Adrenal gland (tissue), 5 donors: ENCODE data around the gene OR2T3.
"Not testable (repeated sequence)": the region's sequence is repeated elsewhere in the genome, so short reads cannot be mapped to it uniquely, and the experiment has no call there.

Source experiments
- POLR2A ChIP-seq, 2 donors: fragments of 450-650 bp; IDR thresholded peaks; one replicate each; pipeline ENCODE4 v1.6.1; 2017; ENCODE audit warnings: antibody characterized with exemption in 2 of 2, mild to moderate bottlenecking in 2 of 2, moderate library complexity in 1 of 2
- TF ChIP-seq, protein P1 (sequence below), 6 experiments: fragments of 450-650 bp in 4 of 6; fragments of 200-600 bp in 2 of 6; sonication (generic) in 1 of 6; IDR thresholded peaks; 1 replicate in 5 of 6; 2 replicates in 1 of 6; pipeline versions ENCODE4 v1.5.1 to v1.8.0; 2016 to 2021; ENCODE audit warnings: antibody characterized with exemption in 6 of 6, mild to moderate bottlenecking in 2 of 6, moderate library complexity in 1 of 6
- donor health status: DM: no; HTN: no; CAD: no.

DNA sequence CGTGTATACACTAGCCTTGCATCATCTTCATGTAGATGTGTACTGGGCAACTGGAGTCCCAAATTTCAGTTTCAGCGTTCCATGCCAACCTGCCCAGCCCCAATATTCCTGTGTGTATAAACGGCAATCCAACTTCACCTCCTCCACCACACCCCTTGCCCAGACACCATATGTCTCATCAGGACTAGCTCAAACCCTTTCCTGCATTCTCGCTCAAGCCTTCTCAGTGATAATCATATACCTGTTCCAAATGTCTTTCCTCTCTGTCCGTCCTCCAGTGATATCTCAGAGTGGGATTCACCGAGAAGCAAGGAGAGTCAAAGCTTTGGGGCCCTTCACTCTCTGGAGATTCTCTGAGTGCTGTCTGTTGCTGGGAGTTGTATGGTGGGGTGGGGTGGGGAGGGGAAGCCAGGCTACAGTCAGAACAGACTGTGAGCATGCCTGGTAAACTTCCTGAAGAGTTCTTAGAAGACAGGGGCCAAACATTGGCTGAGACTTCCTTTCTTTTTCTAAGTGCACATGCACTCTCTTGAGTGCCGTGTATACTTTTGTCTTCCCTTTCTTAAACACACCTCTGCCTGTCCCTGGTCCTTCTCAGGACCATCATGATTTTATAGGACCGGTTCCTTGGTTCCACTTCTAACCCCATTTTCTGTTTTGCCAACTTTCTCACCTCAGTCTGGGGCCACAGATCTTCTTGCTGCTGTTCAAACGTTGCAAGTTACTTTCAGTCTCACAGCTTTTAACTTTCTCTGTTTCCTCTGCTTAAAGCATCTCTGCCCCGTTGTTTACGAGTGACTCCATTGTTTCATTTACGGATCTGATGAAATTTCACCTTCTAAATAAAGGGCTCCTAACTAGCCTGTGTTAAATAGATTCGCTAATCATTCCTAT, 8.8 kb downstream of the OR2T3 start:
- TF ChIP-seq, protein P1, sequence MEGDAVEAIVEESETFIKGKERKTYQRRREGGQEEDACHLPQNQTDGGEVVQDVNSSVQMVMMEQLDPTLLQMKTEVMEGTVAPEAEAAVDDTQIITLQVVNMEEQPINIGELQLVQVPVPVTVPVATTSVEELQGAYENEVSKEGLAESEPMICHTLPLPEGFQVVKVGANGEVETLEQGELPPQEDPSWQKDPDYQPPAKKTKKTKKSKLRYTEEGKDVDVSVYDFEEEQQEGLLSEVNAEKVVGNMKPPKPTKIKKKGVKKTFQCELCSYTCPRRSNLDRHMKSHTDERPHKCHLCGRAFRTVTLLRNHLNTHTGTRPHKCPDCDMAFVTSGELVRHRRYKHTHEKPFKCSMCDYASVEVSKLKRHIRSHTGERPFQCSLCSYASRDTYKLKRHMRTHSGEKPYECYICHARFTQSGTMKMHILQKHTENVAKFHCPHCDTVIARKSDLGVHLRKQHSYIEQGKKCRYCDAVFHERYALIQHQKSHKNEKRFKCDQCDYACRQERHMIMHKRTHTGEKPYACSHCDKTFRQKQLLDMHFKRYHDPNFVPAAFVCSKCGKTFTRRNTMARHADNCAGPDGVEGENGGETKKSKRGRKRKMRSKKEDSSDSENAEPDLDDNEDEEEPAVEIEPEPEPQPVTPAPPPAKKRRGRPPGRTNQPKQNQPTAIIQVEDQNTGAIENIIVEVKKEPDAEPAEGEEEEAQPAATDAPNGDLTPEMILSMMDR (IDR thresholded peaks at IDR 0.05) = not testable (repeated sequence)
- TF ChIP-seq POLR2A (IDR thresholded peaks at IDR 0.05) = not testable (repeated sequence)
